Urothelium cell line (cell line): ENCODE data around the gene MNS1.
A peak's percentile ranks its signal among the peaks of the same experiment; 100 is the strongest.
"Not testable (repeated sequence)": the region's sequence is repeated elsewhere in the genome, so short reads cannot be mapped to it uniquely, and the experiment has no call there.

Source experiments
- DNase-seq: peaks from one replicate; pipeline ENCODE4 v3.0.0; 2011; ENCODE audit warnings: low spot score, mixed read lengths
- FAIRE-seq: peaks from 2 replicates; lab custom pipeline; 2011; peaks lifted over from hg19 to GRCh38; lab: Jason Lieb, UNC

The MNS1 gene

DNA sequence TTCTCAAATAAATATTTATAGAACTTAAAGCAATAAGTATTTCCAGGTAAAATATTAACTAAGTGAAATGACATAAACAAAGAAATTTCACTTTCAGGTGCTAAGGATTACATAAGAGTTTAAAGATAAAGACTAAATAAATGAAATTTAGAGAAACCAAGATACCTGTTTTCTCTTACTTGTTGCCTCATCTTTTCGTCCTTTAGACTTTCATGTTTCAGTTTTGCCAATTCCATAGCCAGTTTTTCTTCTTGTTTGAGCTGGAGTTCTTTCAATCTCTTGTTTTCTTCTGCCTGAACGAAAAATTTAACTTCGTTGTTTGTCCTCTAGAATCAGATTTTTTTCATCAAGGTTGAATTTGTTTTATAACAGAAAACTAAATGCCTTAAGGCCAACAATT is 8.7 kb downstream of the MNS1 start:
- DNase-seq: no peak
- no peak for FAIRE-seq

DNA sequence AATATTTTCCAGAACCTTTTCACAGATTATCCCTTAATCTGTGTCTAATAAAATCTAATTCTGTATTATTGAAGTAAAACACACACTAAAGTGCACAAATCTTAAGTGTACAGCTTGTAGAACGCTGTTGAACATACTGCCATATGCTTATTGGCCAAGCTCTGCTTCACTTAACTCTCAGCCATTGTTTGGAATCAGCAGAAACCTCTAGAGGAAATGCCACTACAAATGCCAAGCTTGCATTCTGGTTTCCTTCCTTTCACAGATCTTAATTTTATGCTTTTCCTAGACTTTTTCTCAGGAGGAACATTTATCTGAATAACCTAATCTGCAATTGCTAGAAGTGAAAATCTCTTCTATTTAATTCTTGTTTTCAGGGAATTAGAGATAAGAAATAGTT is 10.1 kb downstream of the MNS1 start:
- DNase-seq (no peak), FAIRE-seq (no peak)

DNA sequence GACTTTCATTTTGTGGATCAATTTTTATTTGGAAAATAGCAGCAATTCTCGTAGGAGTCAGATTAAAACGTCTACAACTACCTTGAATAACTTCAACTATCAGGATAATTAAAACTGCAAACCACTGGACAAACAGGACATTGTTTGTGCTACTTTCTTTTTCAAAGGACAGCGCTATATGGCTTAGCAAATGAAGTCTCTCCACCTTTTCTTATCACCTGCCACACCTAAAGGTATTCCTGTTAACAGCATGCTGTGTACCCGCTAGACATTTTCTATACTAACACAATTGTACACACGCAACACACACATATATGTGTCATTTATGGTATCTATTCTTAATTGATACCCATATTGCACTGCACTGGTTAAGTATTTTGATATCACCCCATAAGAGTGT is 19.2 kb downstream of the MNS1 start:
- DNase-seq (no peak), FAIRE-seq (no peak)

- DNase-seq (no peak), FAIRE-seq (no peak)
Measured at GRCh38 chr15:56442354-56442753, 22.6 kb downstream of the MNS1 start.

GRCh38 chr15:56440214-56440770 is 24.6 kb downstream of the MNS1 start:
- FAIRE-seq: no peak

DNA sequence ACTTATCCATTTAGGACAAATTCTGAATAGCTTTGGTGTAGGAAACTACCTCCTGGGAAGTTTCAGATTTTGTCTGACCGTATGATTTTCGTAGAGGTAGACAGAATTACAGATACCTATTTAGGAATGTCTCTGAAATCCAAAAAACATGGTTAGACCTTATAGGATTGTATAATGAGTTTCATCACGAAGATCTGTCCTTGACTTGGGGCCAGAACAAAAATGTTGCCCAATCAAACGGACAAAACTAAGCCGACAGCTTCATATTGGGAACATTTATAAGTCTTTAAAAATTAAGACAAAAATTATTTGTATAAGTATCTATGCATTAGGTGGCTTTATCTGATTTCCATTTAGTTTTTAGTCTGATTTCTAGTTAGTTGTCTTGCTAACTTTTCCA is 32.6 kb downstream of the MNS1 start:
- no peak for FAIRE-seq
- no peak for DNase-seq

More at GRCh38 chr15:56440214-56440770, 24.6 kb downstream of the MNS1 start:
- no peak for DNase-seq

DNA sequence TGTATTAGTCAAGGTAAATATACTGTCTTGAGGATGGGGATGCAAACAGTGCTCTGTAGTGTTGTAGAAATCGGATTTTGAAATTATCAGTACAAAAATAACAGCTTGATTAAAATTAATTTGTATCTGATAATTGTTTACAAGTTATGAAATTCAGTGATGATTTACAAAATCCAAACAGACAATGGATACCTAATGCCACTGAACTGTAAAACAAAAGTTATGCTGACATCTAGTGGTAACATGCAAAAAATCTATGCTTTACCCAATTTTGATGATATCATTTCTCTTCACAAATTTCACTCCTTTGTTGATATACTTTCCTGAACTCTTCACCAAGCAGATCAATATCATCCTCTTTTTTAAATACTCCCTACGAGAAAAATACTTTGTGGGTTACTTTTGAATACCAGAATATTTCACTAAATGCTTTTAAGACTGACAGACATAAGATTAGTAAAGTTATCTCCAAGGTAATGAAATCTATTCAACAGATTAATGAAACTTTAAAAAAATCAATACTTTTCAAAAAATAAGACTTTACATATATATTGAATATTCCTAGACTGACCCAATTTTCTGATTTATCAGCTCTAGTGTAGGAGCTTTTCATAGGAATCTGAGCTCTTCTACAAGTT is 36.0 kb downstream of the MNS1 start:
- no peak for FAIRE-seq
- DNase-seq: peak; percentile 20

DNA sequence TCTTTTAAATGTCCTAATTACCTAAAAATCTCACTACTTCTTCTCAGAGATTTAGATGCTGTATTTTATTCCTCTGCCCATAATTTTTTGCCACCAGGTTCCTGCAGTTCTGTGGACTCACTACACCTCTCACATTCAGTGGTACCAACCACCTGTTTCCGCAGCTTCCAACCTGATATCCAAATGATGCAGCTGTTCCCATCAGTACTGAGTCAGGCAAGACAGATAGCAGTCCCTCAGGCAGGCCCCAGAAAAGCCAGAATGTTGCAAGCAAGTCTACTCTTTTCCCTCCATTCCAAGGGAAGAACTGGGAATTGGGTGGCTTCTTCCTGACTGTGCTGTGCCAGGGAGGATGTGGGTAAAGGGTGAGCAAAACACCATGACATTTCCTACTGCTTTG is 39.0 kb downstream of the MNS1 start:
- FAIRE-seq: no peak
- DNase-seq: no peak

DNA sequence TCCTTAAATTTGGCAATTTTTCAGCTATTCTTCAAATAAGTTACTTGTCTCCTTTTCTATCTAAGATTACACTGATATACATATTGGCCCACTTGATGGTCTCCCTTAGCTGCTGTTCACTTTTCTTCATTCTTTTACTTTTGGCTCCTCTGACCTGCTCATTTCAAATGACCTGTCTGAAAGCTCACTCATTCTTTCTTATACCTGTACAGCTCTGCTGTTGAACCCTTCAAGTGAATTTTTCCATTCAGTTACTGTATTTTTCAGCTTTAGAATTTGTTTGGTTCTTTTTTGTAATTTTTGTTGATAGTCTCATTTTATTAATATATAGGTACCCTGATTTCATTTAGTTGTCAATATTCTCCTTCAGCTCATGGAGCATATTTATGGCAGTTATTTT is 39.7 kb downstream of the MNS1 start:
- FAIRE-seq: no peak
- no peak for DNase-seq

DNA sequence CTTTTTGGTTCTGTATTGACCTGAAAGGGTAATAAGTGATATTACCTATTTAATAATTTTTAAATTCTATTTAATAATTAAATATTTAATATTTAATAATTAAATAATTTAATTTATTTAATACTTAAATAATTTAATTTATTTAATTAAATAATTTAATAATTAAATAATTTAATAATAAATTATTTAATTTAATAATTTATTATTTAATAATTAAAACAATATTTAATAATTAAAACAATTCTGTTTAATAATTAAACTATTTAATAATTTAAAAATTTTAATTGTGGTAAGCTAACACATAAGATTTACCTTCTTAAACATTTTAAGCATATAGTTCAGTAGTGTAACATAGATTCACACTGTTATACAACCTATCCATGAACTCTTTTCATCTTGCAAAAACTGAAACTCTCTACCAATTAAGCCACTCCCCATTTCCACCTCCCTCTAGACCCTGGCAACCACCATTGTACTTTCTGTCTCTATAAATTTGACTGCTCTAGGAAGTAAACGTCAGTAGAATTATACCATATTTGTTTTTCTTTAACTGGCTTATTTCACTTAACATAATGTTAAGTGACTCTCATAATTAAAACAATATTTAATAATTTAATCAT is 51.7 kb downstream of the MNS1 start:
- DNase-seq, FAIRE-seq: not testable (repeated sequence)

DNA sequence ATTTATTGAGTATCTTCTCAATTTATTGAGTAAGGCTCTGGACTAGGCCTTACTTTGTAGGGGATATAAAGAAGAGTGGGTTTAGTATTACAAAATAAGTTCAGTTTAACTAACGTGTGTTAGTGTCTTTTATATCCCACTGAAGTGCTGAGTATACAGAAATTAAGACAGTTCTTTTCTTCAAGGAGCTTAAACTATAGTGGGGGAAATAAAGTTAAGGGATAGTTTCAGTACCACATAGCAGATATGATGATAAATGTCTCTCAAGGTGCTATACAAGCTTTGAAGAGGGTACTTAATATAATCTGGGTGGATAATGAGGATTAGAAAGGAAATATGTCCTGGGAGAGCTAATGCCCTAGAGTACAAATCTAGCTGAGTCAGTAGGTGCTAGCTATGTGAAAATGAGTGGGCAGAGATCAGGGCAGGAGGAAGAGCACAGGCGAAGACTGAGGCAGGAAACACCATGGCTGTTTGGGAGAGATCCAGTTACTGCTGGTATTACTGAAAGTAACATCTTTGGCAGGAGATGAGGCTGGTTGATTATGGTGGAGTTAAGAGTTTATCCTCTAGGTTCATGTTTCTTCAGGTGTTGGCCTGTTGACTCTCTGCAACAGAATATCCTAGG is 53.7 kb downstream of the MNS1 start:
- DNase-seq: no peak
- no peak for FAIRE-seq

DNA sequence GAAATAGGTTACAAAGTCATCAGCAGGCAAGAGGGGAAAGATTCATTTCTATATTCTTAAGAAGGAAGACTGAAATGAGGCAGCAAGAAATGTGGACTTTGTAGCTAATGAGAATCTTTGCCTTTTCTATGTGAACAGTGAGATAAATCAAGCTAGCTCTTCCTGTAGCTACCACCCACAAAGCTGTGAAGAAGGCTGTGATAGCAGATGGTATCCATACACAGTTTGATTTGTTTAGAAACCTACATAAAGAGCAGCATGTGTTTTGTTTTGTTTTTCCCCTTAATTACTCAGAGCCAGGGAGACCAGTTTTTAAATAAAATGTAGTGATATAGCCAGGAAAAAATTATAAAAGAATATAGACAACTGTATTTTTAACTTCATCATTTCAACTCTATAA is 54.2 kb downstream of the MNS1 start:
- FAIRE-seq (no peak), DNase-seq (no peak)

GRCh38 chr15:56399209-56399608 is 65.7 kb downstream of the MNS1 start:
- FAIRE-seq, DNase-seq: not testable (repeated sequence)

DNA sequence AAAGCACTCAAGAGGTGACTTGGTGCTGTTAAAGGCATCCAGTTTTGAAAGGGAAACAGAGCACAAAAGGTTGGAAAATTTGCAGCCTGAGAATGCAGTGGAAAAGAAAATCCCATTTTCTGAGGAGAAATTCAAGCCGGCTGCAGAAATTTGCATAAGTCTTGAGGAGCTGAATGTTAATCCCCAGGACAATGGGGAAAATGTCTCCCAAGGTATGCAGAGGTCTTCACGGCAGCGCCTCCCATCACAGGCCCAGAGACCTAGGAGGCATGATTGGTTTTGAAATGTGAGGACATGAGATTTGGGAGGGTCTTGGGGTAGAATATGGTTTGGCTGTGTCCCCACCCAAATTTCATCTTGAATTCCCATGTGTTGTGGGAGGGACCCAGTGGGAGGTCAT is 67.6 kb downstream of the MNS1 start:
- FAIRE-seq: not testable (repeated sequence)

GRCh38 chr15:56394909-56395308 is 70.0 kb downstream of the MNS1 start:
- FAIRE-seq: no peak

More for the DNA sequence above, 67.6 kb downstream of the MNS1 start:
- not testable (repeated sequence) for DNase-seq

DNA sequence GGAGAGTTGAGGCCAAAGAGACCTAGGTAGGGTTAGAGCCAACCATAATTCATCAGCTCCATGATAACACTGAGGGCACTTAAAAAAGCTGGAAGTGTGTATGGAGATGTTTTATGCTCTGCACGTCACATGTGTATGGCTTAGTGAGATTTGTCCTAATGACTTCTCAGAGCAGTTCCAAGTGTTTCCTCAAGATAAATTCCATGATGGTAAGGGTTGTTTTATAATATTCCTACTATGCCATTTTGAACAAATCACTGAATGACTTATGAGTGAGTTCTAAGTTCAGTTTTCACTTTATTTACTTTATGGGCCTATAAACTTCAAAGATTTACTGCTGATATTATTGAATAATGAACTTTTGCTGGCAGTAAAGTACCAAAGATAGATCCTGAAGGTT is 71.7 kb downstream of the MNS1 start:
- DNase-seq (no peak), FAIRE-seq (no peak)

More at GRCh38 chr15:56394909-56395308, 70.0 kb downstream of the MNS1 start:
- no peak for DNase-seq

GRCh38 chr15:56390739-56391267 is 74.1 kb downstream of the MNS1 start:
- DNase-seq: no peak
- no peak for FAIRE-seq

GRCh38 chr15:56385908-56386307 is 79.0 kb downstream of the MNS1 start:
- FAIRE-seq (no peak), DNase-seq (no peak)

DNA sequence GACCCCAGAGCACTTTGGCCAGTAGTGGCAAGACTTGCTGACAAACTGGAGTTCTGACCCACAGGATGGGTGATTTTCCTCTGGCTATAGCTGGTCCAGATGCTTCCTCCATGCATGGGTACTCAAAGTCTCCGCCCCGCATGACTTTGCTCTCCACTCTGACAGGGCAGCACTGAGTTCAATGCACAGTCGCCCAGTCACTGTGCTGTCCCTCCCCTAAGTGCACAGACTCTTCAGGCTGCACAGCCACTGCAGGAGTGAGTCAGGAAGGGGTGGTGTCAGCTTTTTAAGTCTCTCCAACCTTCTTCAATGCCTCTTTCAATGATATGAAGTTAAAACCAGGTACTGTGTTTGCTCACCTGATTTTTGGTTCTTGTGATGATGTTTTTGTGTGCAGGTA is 81.9 kb downstream of the MNS1 start:
- FAIRE-seq: no peak
- DNase-seq: no peak
